ENCODE data around the gene GDI1.
"Not testable (repeated sequence)": the region's sequence is repeated elsewhere in the genome, so short reads cannot be mapped to it uniquely, and the experiment has no call there.

Gene GDI1

DNA sequence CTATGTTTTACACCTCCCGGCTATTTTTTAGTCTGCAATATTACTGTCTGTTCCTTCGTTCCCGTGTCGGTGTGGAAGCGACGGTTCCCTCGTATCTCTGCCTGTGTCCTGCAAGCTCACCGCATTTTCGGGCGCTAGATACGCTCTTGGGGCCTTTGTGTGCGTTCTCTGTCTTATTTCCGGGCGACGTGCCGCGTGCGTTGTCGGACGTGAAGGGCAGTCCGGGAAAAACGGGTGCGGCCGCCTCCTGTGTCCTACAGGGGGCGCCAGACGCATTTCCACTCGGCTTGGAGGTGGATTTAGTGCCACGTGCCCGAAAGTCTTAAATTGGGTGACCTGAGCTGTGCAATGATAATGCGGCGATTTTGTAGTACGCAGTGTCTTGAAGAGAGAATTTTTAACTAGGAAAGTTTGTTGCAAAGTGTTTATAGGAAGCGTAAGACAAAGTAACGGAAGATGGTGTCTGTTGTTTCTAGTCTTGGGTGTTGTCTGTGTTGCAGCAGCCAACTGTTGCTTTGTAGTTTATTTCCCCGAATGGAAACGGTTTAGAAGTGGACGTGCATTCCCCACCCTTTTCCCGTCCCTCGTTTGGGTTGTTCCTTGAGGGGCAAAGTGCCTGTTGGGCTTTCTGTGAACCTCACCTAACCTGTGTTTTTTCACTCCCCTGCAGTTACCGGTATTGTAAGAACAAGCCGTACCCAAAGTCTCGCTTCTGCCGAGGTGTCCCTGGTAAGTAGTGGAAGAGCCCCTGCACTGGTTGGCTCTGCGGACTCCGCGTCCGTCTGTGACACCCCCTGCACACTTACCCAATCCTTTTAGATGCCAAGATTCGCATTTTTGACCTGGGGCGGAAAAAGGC, 38.1 kb upstream of the GDI1 start:
- Histone ChIP-seq H3K4me1 (ENCODE audit: insufficient read depth, insufficient read length) (peaks cover 2% of the 10 kb centered on the region), H3K9ac (ENCODE audit: insufficient read length, low read depth) (peak overlapping the region; percentile 85)
- DNase-seq (ENCODE audit: low read depth, low spot score) = no peak

DNA sequence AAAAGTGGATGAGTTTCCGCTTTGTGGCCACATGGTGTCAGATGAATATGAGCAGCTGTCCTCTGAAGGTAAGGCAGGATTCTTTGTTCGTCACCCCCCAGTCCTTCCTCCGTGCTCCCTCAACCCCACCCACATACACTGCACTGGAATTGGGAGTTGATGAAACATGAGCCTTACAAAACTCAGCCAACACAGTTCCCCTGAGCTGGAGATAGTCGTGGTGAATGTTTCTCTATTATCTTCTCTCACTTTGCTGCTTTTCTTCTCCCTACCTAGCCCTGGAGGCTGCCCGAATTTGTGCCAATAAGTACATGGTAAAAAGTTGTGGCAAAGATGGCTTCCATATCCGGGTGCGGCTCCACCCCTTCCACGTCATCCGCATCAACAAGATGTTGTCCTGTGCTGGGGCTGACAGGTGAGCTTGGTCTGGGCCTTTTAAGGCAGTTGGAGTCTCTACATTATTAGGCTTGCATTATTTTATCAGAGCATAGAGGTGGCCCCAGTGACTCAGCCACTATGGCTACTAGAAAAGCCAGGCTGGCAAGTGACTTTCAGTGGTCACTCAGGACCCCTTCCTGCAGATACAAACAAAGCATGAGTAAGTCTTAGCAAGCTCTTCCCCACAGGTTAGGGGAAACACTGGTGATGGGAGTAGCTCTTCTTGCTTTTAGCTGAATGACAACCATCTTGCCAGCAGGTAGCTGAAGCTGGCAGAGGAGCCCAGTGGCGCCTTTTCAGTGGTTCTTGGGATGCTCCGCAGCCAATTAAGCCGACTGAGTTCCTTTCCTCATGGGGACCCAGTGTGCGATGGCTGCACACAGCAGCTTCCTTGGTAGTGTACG, 37.2 kb upstream of the GDI1 start:
- Histone ChIP-seq H3K4me1 (ENCODE audit: insufficient read depth, insufficient read length) (peaks cover 2% of the 10 kb centered on the region), H3K4me3 (ENCODE audit: insufficient read length, low read depth) (peak overlapping the region; percentile 71), H3K9ac (ENCODE audit: insufficient read length, low read depth) (peak overlapping the region; percentile 85), H3K27me3 (ENCODE audit: insufficient read depth, insufficient read length) (no peaks in the 10 kb centered on the region), H3K36me3 (ENCODE audit: insufficient read depth, insufficient read length, low read length) (peaks cover 29% of the 10 kb centered on the region), H3K9me3 (ENCODE audit: insufficient read depth, low read length) (no peaks in the 10 kb centered on the region)
- no peak for DNase-seq (ENCODE audit: low read depth, low spot score)
- TF ChIP-seq YY1 (IDR thresholded peaks at IDR 0.05; ENCODE audit: insufficient read depth, insufficient read length) (no peak), SUZ12 (IDR thresholded peaks at IDR 0.05; ENCODE audit: extremely low read depth, insufficient read depth, insufficient read length) (no peak), ZNF274 (IDR thresholded peaks at IDR 0.05; ENCODE audit: low read depth, low read length) (no peak)

More for the DNA sequence above, 38.1 kb upstream of the GDI1 start:
- Histone ChIP-seq H3K9me3 (ENCODE audit: insufficient read depth, low read length) (no peaks in the 10 kb centered on the region), H3K4me3 (ENCODE audit: insufficient read length, low read depth) (peak overlapping the region; percentile 71), H3K27me3 (ENCODE audit: insufficient read depth, insufficient read length) (no peaks in the 10 kb centered on the region), H3K36me3 (ENCODE audit: insufficient read depth, insufficient read length, low read length) (peaks cover 29% of the 10 kb centered on the region)
- TF ChIP-seq SUZ12 (IDR thresholded peaks at IDR 0.05; ENCODE audit: extremely low read depth, insufficient read depth, insufficient read length) (no peak), ZNF274 (IDR thresholded peaks at IDR 0.05; ENCODE audit: low read depth, low read length) (no peak), YY1 (IDR thresholded peaks at IDR 0.05; ENCODE audit: insufficient read depth, insufficient read length) (no peak)

DNA sequence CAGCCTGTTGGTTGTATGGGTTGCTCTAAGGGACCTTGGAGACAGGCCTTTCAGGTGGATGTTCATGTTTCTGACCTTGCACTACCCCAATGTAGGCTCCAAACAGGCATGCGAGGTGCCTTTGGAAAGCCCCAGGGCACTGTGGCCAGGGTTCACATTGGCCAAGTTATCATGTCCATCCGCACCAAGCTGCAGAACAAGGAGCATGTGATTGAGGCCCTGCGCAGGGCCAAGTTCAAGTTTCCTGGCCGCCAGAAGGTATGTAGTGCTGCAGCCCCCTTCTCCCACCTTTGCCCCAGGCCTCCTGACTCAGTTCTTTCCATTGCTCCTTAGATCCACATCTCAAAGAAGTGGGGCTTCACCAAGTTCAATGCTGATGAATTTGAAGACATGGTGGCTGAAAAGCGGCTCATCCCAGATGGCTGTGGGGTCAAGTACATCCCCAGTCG, 36.6 kb upstream of the GDI1 start:
- not testable (repeated sequence) for DNase-seq (ENCODE audit: low read depth, low spot score); H3K9me3 ChIP-seq (ENCODE audit: insufficient read depth, low read length); H3K4me3 ChIP-seq (ENCODE audit: insufficient read length, low read depth); H3K4me1 ChIP-seq (ENCODE audit: insufficient read depth, insufficient read length); H3K27me3 ChIP-seq (ENCODE audit: insufficient read depth, insufficient read length)
- Histone ChIP-seq H3K9ac (ENCODE audit: insufficient read length, low read depth) (peak overlapping the region; percentile 56), H3K36me3 (ENCODE audit: insufficient read depth, insufficient read length, low read length) (peaks cover 29% of the 10 kb centered on the region)

- Histone ChIP-seq H3K27me3 (ENCODE audit: insufficient read depth, insufficient read length) (no peaks in the 10 kb centered on the region), H3K4me3 (ENCODE audit: insufficient read length, low read depth) (no peak overlapping the region), H3K4me1 (ENCODE audit: insufficient read depth, insufficient read length) (no peaks in the 10 kb centered on the region), H3K9me3 (ENCODE audit: insufficient read depth, low read length) (no peaks in the 10 kb centered on the region), H3K36me3 (ENCODE audit: insufficient read depth, insufficient read length, low read length) (peaks cover 29% of the 10 kb centered on the region), H3K9ac (ENCODE audit: insufficient read length, low read depth) (no peak overlapping the region)
- no peak for DNase-seq (ENCODE audit: low read depth, low spot score)
- TF ChIP-seq ZNF274 (IDR thresholded peaks at IDR 0.05; ENCODE audit: low read depth, low read length) (no peak), YY1 (IDR thresholded peaks at IDR 0.05; ENCODE audit: insufficient read depth, insufficient read length) (no peak), SUZ12 (IDR thresholded peaks at IDR 0.05; ENCODE audit: extremely low read depth, insufficient read depth, insufficient read length) (no peak)
Observed at GRCh38 chrX:154401045-154401799, 35.7 kb upstream of the GDI1 start.

- H3K9me3 ChIP-seq (ENCODE audit: insufficient read depth, low read length) = no peaks in the 10 kb centered on the region
- no peak for DNase-seq (ENCODE audit: low read depth, low spot score)
- TF ChIP-seq YY1 (IDR thresholded peaks at IDR 0.05; ENCODE audit: insufficient read depth, insufficient read length) = no peak
- no peak for TF ChIP-seq ZNF274 (IDR thresholded peaks at IDR 0.05; ENCODE audit: low read depth, low read length)
- TF ChIP-seq SUZ12 (IDR thresholded peaks at IDR 0.05; ENCODE audit: extremely low read depth, insufficient read depth, insufficient read length) = no peak
Observed at GRCh38 chrX:154401918-154402621, 34.9 kb upstream of the GDI1 start.

DNA sequence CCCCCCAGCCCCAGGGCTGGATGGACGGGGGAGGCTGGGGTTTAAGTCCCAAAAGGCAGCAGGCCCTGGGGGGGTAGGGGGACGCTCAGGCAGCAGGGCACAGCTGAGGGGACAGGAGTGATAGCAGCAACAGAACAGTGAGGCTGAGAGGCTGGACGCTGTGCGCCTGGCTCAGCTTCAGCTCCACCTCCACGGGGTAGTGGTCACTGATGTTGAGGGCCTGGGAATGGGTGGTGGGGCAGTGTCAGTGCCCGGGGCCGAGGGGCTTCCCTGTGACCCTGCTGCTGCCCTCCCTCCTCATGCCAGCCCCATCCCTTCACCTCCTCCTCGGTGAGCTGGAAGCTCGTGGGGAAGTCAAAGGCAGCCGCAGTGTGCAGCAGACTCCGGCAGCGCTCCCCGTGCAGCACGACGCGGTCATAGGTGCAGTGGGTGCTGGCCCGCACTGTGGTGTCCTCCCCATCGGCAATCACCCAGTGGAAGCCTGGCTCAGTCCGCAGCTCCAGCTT, 34.3 kb upstream of the GDI1 start:
- DNase-seq (ENCODE audit: low read depth, low spot score) = no peak
- Histone ChIP-seq H3K27me3 (ENCODE audit: insufficient read depth, insufficient read length) (no peaks in the 10 kb centered on the region), H3K9ac (ENCODE audit: insufficient read length, low read depth) (no peak overlapping the region), H3K9me3 (ENCODE audit: insufficient read depth, low read length) (no peaks in the 10 kb centered on the region), H3K36me3 (ENCODE audit: insufficient read depth, insufficient read length, low read length) (peaks cover 29% of the 10 kb centered on the region), H3K4me3 (ENCODE audit: insufficient read length, low read depth) (no peak overlapping the region), H3K4me1 (ENCODE audit: insufficient read depth, insufficient read length) (no peaks in the 10 kb centered on the region)
- TF ChIP-seq ZNF274 (IDR thresholded peaks at IDR 0.05; ENCODE audit: low read depth, low read length) = no peak
- no peak for TF ChIP-seq SUZ12 (IDR thresholded peaks at IDR 0.05; ENCODE audit: extremely low read depth, insufficient read depth, insufficient read length)
- no peak for TF ChIP-seq YY1 (IDR thresholded peaks at IDR 0.05; ENCODE audit: insufficient read depth, insufficient read length)

More at GRCh38 chrX:154401918-154402621, 34.9 kb upstream of the GDI1 start:
- Histone ChIP-seq H3K4me3 (ENCODE audit: insufficient read length, low read depth) (no peak overlapping the region), H3K9ac (ENCODE audit: insufficient read length, low read depth) (no peak overlapping the region), H3K36me3 (ENCODE audit: insufficient read depth, insufficient read length, low read length) (peaks cover 29% of the 10 kb centered on the region), H3K4me1 (ENCODE audit: insufficient read depth, insufficient read length) (no peaks in the 10 kb centered on the region), H3K27me3 (ENCODE audit: insufficient read depth, insufficient read length) (no peaks in the 10 kb centered on the region)
